GM12801 (cell line): ENCODE measurements around the gene CDH4.

ENCODE experiments used
- TF ChIP-seq, protein P1 (sequence below): IDR thresholded peaks from one replicate; pipeline ENCODE4 v1.5.1; 2011; ENCODE audit warnings: control low read depth; ENCODE audit not compliant: insufficient read length; ENCODE audit errors: extremely low read depth

The CDH4 gene

DNA sequence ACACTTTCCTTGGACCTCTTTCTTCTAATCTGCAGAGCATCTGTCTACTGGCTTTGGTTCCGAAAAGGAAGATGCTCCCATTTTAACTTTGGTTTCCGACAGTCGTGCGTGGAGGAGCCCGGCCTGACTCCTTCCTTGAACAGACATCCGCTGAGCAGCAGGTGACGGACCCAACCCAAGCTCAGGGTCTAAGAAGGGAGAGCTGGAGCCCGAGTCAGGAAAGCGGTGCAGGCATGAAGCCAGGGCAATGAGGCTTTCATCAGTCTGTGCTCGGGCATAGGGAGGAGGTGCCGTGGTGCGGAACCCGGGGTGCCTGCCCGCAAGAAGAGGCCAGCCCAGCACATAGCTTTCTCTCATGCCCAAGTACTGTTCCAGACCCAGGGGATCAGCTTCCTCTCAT is 109.4 kb downstream of the CDH4 start:
- TF ChIP-seq, protein P1, sequence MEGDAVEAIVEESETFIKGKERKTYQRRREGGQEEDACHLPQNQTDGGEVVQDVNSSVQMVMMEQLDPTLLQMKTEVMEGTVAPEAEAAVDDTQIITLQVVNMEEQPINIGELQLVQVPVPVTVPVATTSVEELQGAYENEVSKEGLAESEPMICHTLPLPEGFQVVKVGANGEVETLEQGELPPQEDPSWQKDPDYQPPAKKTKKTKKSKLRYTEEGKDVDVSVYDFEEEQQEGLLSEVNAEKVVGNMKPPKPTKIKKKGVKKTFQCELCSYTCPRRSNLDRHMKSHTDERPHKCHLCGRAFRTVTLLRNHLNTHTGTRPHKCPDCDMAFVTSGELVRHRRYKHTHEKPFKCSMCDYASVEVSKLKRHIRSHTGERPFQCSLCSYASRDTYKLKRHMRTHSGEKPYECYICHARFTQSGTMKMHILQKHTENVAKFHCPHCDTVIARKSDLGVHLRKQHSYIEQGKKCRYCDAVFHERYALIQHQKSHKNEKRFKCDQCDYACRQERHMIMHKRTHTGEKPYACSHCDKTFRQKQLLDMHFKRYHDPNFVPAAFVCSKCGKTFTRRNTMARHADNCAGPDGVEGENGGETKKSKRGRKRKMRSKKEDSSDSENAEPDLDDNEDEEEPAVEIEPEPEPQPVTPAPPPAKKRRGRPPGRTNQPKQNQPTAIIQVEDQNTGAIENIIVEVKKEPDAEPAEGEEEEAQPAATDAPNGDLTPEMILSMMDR = no peak

DNA sequence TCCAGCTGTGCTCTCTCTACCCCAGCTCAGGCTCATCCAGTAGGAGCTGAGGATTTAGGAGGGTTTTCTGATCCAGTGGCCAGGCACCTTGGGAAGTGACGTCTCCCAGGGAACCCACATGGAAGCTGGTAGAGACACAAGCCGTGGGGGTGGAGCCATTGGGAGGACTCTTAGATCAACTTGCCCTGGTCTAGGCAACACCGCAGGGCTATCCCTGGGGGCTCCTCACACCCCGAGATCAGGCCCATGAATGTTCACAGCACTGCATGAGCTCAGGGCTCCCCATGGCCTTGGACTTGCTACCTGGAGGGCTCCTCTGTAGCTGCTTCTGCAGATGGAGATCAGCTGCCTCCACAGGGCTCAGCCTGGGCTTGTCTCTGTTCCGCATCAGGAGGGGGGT is 112.1 kb downstream of the CDH4 start:
- TF ChIP-seq, protein P1 = no peak

DNA sequence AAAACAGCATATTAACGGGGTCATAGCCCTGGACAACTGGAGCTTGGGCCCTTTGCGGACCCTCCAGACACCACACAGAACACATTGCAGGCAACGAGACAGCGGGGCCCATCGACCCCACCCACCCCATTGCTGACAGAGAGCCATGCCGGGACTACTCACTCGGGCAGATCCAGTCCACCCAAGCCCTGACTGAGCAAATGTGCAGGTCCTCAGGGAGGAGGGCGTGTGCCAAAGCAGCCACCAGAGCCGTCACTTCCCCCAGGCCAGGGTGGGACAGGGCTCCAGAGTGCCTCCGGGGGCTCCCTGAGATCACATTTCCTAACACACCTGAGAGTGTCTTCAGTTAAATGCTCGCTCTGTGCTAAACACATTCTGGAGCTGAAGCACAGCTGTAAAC is 114.9 kb downstream of the CDH4 start:
- TF ChIP-seq, protein P1 = no peak

DNA sequence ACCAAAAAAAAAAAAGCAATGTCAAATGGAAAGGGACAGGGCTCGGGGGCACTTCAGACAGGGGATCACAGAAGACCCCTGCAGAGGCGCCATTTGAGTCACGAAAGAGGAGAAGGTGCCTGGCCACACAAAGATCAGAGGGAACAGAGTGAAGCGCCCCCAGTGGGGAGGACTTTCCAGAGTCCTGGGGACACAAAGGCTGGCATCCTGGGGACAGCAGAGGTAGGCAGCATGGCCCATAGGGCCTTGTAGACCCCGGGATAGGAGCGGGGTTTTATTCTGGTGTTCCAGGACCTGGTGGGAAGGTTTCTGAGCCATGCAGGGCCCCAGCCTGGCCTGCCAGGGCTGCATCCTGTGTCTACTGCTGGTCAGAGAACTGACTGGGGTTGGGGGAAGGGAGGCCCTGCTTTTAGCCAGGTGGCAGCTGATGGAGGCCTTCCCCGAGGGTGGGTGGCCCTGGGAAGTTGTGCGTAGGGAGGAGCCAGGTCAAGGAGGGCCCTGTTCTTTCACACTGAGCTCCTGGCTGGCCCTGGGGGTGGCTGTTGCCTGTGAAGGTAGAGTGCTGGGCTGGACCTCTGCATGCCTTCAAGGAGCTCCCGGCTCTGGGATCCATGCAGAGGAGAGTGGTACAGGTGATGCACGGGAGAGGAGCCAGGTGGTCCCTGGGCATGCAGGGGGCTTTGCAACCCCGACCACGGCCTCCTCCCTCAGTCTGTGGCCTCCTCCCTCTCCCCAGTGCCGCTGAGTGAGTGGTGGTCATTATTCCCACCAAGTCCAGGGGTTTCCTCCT is 117.9 kb downstream of the CDH4 start:
- TF ChIP-seq, protein P1 = no peak

DNA sequence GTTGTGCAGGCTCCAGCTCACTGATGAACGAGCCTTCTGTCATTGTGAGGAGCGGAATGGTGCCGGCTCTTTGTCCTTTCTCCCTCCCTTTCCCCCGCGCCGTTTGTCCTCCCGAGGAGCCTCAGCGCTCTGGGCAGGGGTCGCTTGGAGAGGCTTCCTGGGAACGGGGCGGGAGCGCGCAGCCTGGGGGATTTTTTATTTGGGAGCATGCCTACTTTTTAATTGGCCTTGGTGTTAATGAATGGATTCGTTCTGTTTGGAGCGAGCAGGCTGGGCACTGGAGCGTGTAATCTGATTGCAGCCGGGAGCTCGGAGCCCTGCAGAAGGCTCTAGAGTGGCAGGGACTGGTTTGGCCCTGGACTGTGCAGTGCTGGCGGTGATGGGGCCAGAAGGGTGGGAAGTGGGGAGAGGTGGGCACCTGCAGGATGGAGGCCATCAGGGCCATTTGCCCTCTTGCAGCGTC is 118.8 kb downstream of the CDH4 start:
- TF ChIP-seq, protein P1 = no peak

DNA sequence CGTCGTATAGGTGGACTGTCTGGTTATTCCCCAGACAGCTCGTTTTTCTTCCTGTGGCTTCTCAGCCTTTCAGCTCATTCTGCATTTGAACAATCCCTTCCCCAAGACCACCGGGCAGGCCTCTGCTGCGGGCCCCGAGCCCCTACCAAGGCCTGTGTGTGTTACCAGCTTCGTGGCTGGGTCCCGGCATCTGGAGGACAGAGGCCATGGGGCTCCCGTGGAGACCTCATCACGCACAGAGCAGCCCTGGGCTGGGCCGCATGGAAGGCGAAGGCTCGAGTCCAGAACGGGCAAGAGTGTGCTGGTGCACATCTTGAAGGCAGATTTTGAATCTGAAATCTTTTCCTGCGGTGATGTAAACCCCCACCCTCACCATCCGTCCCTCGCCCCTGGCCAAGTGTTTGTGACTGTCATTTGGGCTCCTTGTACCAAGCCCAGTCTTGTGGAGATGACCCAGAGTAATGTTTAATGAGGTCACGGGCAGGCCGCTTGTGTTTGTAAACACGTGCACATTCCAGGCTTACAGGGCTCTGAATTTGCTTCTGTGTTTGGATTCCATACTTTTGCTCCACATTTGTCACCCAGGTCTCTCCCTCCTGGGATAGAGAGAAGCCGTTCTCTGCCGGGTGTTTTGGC is 119.6 kb downstream of the CDH4 start:
- TF ChIP-seq, protein P1 = no peak

DNA sequence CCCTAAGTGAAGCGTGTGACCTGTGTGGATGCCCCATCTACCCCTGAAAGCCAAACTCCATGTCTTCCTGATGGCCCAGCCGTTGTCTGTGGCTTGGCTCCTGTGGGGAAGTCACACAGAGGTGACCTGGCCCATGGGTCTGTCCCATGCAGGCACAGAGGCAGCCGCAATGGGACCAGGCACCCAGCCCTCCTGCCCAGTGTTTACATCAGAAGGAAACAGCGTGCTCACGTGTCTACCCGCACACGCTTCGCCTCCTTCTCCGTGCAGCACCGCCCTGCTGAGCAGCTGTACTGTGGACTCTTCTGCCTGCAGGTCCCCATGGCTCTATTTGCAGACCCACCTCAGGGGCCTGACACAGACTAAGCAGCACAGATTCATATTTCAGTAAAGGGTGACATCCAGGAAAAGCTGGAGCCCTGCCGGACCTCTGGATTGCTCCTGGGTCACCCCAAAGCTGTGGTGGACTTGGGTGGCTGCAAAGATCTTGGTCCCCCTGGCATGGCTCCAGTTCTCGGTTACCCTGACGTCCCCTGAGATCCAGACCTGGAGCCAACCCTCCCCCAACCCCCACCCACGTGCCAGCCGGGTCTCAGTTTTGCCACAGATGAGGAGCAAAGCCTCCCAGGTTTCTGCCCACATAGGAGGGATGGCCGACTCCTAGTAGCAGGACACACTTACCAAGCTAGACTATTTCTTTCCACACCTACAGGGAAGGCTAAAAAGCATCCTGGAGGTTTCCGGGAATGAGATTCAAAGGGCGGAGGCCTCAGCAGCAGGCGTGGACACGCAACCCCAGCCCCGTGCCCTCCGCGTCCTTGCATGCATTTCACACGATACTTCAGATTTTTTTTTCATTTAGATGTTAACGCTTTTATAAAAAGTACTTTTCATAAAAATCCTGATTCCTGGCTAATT is 120.3 kb downstream of the CDH4 start:
- TF ChIP-seq, protein P1 = no peak
